ENCODE data around the gene LYSMD2.

Gene LYSMD2

DNA sequence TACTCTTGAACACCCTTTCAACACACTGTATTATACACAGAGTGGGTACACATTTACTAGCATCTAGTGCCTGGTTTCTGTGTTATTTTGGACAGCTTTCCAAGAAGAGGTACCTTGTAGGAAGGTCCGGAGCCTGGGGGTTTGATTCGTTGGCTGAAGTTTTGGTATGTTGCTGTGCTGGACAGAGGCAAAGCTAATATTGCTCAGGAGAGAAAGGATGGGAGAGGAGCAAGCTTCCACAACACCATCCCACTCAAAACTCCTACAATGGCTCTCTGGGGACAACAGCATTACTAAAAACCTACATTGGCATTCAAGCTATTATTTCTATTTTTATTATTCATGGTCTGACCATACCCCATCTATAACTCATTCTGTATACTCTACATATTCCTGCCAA is 1.1 kb upstream of the LYSMD2 start:
- TF ChIP-seq, protein P1, sequence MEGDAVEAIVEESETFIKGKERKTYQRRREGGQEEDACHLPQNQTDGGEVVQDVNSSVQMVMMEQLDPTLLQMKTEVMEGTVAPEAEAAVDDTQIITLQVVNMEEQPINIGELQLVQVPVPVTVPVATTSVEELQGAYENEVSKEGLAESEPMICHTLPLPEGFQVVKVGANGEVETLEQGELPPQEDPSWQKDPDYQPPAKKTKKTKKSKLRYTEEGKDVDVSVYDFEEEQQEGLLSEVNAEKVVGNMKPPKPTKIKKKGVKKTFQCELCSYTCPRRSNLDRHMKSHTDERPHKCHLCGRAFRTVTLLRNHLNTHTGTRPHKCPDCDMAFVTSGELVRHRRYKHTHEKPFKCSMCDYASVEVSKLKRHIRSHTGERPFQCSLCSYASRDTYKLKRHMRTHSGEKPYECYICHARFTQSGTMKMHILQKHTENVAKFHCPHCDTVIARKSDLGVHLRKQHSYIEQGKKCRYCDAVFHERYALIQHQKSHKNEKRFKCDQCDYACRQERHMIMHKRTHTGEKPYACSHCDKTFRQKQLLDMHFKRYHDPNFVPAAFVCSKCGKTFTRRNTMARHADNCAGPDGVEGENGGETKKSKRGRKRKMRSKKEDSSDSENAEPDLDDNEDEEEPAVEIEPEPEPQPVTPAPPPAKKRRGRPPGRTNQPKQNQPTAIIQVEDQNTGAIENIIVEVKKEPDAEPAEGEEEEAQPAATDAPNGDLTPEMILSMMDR (IDR thresholded peaks at IDR 0.05; ENCODE audit: insufficient read depth, low read depth, low read length, missing control alignments) = no peak
- no peak for DNase-seq (ENCODE audit: low read depth)
- H3K4me3 ChIP-seq (ENCODE audit: low read length) = no peak overlapping the region

DNA sequence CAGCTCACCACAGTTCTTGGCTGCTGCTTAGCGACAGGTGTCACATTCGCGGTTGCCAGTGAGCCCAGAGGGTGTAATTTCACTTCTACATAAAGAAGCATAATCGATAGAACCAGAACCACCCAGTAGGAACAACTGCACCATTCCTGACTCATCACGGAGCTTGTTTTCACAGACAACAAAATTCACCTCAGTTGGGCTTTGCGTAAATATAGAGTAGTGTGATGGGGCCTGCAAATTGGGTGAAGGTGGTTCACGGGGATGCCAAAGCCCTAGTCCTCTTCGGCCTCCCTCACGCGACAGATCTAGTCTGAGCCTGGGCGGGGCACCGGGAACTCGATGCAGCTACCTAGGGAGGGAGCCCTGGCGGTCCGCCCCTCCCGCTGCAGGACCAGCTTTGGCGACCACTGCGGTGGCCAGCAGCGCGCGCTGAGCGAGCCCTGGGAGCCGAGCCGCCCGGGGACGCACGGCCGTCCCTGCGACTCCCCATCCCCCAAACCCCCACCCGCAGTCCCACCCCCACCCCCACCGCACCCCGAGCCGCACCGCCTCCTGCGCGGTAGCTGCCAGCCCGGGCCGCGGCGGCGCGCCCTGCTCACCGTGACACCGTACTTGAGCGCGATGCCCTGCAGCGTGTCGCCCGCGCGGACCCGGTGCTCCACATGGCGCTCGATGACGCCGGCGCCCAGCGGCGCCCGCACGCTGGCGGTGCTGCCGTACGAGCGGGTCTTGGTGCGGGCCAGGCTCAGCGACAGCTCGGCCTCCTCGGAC is 519 bp downstream of the LYSMD2 start:
- DNase-seq (ENCODE audit: low read depth) = peak; percentile 31
- TF ChIP-seq, protein P1 (IDR thresholded peaks at IDR 0.05; ENCODE audit: insufficient read depth, low read depth, low read length, missing control alignments) = no peak
- H3K4me3 ChIP-seq (ENCODE audit: low read length) = peak overlapping the region; percentile 49

DNA sequence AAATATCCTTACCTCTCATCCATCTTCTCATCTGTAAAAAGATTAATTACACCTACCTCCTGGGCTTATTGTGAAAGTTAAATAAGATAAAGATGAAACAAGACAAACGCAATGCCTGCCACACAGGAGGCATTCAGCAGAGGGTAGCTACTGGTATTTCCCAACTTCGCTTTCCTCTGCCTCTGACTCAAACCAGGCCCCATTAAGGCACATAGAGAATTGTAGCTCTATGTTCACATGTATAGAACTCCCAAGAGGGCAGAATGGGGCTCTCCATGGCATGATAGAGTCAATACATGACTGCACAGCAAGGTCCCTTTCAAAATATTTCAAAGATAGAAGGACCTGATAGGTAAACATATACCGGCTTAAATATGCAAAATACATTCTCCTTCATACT is 1.4 kb downstream of the LYSMD2 start:
- H3K4me3 ChIP-seq (ENCODE audit: low read length) = no peak overlapping the region
- TF ChIP-seq, protein P1 (IDR thresholded peaks at IDR 0.05; ENCODE audit: insufficient read depth, low read depth, low read length, missing control alignments) = no peak
- peak; percentile 18 for DNase-seq (ENCODE audit: low read depth)

DNA sequence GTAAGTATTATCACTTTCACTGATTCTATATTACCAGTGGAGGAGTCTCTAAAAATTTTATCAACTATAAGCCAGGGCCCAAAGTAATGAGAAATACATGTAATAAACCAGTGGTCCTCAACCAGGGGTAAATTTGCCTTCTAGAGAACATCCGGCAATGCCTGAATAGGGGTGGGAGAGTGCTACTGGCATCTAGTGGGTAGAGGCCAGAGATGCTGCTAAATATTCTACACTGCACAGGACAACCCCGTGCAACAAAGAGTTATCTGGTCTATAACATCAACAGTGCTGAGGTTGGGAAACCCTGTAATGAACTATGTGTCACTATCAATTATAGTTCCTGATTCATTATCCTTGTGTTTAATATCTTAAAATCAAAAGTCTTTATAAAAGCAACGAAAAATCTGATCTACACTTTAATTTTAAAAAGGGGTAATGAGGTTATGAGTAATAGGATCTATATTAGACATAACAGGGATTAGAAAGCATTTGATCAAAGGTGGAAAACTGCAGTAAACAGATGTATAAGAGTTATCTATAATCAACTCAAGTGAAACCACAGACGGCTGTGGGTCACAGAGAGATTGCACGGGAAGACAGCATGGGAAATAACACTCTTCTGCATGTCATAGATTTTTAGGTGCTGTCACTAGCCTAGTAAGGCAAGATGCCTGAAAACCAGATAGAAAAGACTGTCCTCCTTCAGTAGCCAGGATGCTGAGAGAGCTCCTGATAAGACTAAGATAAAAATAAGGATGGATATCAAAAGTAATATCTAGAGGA is 2.0 kb downstream of the LYSMD2 start:
- TF ChIP-seq, protein P1 (IDR thresholded peaks at IDR 0.05; ENCODE audit: insufficient read depth, low read depth, low read length, missing control alignments) = no peak
- DNase-seq (ENCODE audit: low read depth) = no peak
- H3K4me3 ChIP-seq (ENCODE audit: low read length) = no peak overlapping the region

DNA sequence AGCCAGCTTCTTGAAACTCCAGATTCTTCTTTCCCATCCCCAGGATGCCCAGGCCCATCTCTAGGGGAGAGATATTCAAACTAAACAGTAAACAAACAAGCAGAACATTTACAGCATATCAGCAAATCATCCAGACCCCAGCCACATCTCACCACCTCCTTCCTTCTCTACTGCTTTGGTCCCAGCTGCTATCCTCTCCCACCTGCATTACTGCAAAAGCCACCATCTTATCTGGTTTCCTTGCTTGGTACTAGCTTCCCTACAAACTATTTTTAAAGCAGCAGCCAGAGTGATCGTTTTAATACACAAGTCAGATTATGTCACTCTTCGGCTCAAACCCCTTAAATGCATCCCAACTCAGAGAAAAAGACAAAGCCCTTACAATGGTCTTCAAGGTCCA is 4.8 kb downstream of the LYSMD2 start:
- no peak overlapping the region for H3K4me3 ChIP-seq (ENCODE audit: low read length)
- no peak for DNase-seq (ENCODE audit: low read depth)
- TF ChIP-seq, protein P1 (IDR thresholded peaks at IDR 0.05; ENCODE audit: insufficient read depth, low read depth, low read length, missing control alignments) = no peak

DNA sequence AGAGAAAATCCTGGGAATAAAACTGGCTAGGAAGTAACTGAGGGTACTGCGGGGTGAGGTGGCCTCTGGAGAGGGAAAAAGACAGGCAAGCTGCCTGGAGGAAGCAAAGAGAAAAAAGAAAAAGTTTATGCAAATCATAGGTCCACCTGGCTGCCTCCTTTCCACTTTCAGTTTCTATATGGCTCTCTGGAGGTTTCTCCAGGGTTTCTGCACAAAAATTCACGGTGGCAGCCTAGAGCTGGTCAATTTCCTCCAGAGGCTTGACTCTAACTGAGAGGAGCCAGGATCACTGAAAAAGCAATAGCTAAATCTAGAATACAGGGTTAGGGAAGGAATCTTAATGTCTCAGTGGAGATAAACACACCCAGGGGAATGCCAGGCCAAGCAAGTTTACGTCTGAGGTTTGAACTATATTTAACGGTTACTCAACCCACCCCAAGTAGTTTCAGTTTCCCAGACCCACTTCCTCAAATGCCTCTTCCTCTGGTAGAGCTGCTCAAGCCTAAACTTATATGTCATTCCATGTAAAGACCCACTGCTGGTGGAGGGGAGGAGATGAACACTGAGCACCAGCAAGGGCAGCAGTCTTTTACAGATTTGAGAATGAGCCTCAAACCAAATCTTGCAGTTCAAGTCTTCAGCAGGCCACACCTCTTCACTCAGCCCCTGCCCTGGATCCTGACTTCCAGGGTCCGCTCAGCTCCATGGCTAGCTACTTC is 5.7 kb downstream of the LYSMD2 start:
- no peak overlapping the region for H3K4me3 ChIP-seq (ENCODE audit: low read length)
- no peak for DNase-seq (ENCODE audit: low read depth)
- TF ChIP-seq, protein P1 (IDR thresholded peaks at IDR 0.05; ENCODE audit: insufficient read depth, low read depth, low read length, missing control alignments) = no peak
